Measurements from ENCODE around the gene SIGLEC5. TPM values are rescaled to one million over a fixed set of nuclear protein-coding genes. Genes with fewer than 3 reads are reported as not detected.

SIGLEC5 gene
- total and polyA plus RNA-seq, 2 of the 4 experiments (the other 2 are of a cell fraction), result not detected

GRCh38 chr19:51639916-51640315, 9.7 kb upstream of the SIGLEC5 start:
- BruUV-seq (replicated peaks), result no TSS peak

More at GRCh38 chr19:51639916-51640315, 9.7 kb upstream of the SIGLEC5 start:
- Histone ChIP-seq H3K4me1 (ENCODE audit: control insufficient read depth, insufficient read depth, low read length) (no peaks in the 10 kb centered on the region), H2AK5ac (ENCODE audit: low read depth, low read length) (no peak overlapping the region), H2BK20ac (ENCODE audit: low read depth, low read length) (no peak overlapping the region), H3K36me3 (ENCODE audit: control insufficient read depth, insufficient read depth, low read length) (no peaks in the 10 kb centered on the region), H3K9me3 (ENCODE audit: control insufficient read depth, insufficient read depth, low read length) (no peaks in the 10 kb centered on the region), H3K9ac (ENCODE audit: low read depth, low read length) (no peak overlapping the region), H2BK120ac (ENCODE audit: low read depth, low read length) (no peak overlapping the region), H3K4me3 (ENCODE audit: insufficient read depth, low read depth, low read length) (no peak overlapping the region), H3K4ac (ENCODE audit: low read depth, low read length) (no peak overlapping the region), H2BK15ac (ENCODE audit: low read depth, low read length) (no peak overlapping the region), H3K56ac (ENCODE audit: extremely low read depth, insufficient read depth, low read length) (no peak overlapping the region), H4K5ac (ENCODE audit: low read depth, low read length) (no peak overlapping the region), H2BK5ac (ENCODE audit: low read depth, low read length, poor library complexity, severe bottlenecking) (no peak overlapping the region), H4K8ac (ENCODE audit: low read depth in 2 of 2, low read length in 2 of 2) (no peak overlapping the region), H2AK9ac (replicated peaks; ENCODE audit: low read depth, low read length, poor library complexity) (no peak overlapping the region), H3K79me1 (ENCODE audit: low read depth in 1 of 2, low read length in 2 of 2) (no peaks in the 10 kb centered on the region), H3K4me2 (ENCODE audit: low read depth, low read length) (no peak overlapping the region), H4K91ac (ENCODE audit: insufficient read depth, low read depth, low read length) (no peak overlapping the region), H3K27ac (ENCODE audit: insufficient read depth, low read length) (no peak overlapping the region), H2AFZ (replicated peaks; ENCODE audit: low read length, poor library complexity) (no peak overlapping the region), H3K18ac (ENCODE audit: low read depth, low read length) (no peak overlapping the region), H3K9me1 (ENCODE audit: insufficient read depth, low read length) (no peaks in the 10 kb centered on the region), H3K23ac (ENCODE audit: low read depth, low read length) (no peak overlapping the region), H3K14ac (replicated peaks; ENCODE audit: low read depth, low read length) (no peak overlapping the region), H3K27me3 (ENCODE audit: control insufficient read depth, insufficient read depth, low read length) (no peaks in the 10 kb centered on the region), H4K20me1 (ENCODE audit: insufficient read depth, low read length) (no peaks in the 10 kb centered on the region)
- no peak for TF ChIP-seq MAFK (IDR thresholded peaks at IDR 0.05; ENCODE audit: low read depth, low read length)
- no peak for TF ChIP-seq BHLHE40 (IDR thresholded peaks at IDR 0.05; ENCODE audit: low read depth, low read length)
- TF ChIP-seq RFX5 (IDR thresholded peaks at IDR 0.05; ENCODE audit: low read depth, low read length), result no peak
- no peak for TF ChIP-seq NFE2L2 (IDR thresholded peaks at IDR 0.05; ENCODE audit: low read depth, low read length)
- TF ChIP-seq RCOR1 (IDR thresholded peaks at IDR 0.05; ENCODE audit: insufficient replicate concordance, low read length), result no peak
- no peak for TF ChIP-seq SMC3 (IDR thresholded peaks at IDR 0.05; ENCODE audit: low read depth, low read length)
- no peak for TF ChIP-seq FOS (IDR thresholded peaks at IDR 0.05; ENCODE audit: low read depth, low read length)
- TF ChIP-seq RAD21 (IDR thresholded peaks at IDR 0.05; ENCODE audit: low read length), result no peak
- TF ChIP-seq MXI1 (IDR thresholded peaks at IDR 0.05; ENCODE audit: borderline replicate concordance, low read depth, low read length), result no peak
- no peak for TF ChIP-seq MAZ (IDR thresholded peaks at IDR 0.05; ENCODE audit: borderline replicate concordance, low read depth, low read length)
- TF ChIP-seq CEBPB (IDR thresholded peaks at IDR 0.05; ENCODE audit: low read depth, low read length), result no peak
- TF ChIP-seq POLR2A (IDR thresholded peaks at IDR 0.05; ENCODE audit: low read depth, low read length), result no peak
- TF ChIP-seq CTCF (conservative IDR thresholded peaks at IDR 0.05; ENCODE audit: low read depth, low read length), result no peak
- TF ChIP-seq USF2 (IDR thresholded peaks at IDR 0.05; ENCODE audit: low read depth, low read length), result no peak
- TF ChIP-seq ELK1 (IDR thresholded peaks at IDR 0.05; ENCODE audit: borderline replicate concordance, low read depth, low read length), result no peak
- no peak for TF ChIP-seq CHD1 (IDR thresholded peaks at IDR 0.05; ENCODE audit: low read depth, low read length)
- dilution Hi-C loops (cut with HindIII; ENCODE audit: low sequenced_read_pairs, unreplicated experiment) (no loop called here), intact Hi-C loops (cut with micrococcal nuclease) (no loop called here), in situ Hi-C loops (cut with MboI; ENCODE audit: low sequenced_read_pairs) (no loop called here)
- DNase-seq (no peak), ATAC-seq (ENCODE audit: low read depth) (no peak)
- ChIA-PET POLR2A (ENCODE audit: unreplicated experiment) (no interaction called here), CTCF (no interaction called here)
- WGBS, 2 experiments (ENCODE audit: extremely low coverage in 2 of 2, insufficient read length in 1 of 2), result no CpG with 5 or more reads among the region's 4 CpGs
